ENCODE data around the gene NUP188.
"Not testable (repeated sequence)": the region's sequence is repeated elsewhere in the genome, so short reads cannot be mapped to it uniquely, and the experiment has no call there.

Gene NUP188

GRCh38 chr9:128940946-128941755, 6.3 kb upstream of the NUP188 start:
- no peak for DNase-seq (ENCODE audit: low read depth in 2 of 2)

- no peak for DNase-seq (ENCODE audit: low read depth in 2 of 2)
Observed at GRCh38 chr9:128943832-128944620, 3.5 kb upstream of the NUP188 start.

- not testable (repeated sequence) for DNase-seq (ENCODE audit: low read depth in 2 of 2)
Observed at GRCh38 chr9:128944966-128945365, 2.5 kb upstream of the NUP188 start.

- no peak for DNase-seq (ENCODE audit: low read depth in 2 of 2)
Observed at GRCh38 chr9:128945798-128946501, 1.5 kb upstream of the NUP188 start.

GRCh38 chr9:128946571-128947276, 775 bp upstream of the NUP188 start:
- DNase-seq (ENCODE audit: low read depth in 2 of 2): no peak

- no peak for DNase-seq (ENCODE audit: low read depth in 2 of 2)
Observed at GRCh38 chr9:128947277-128947526, 297 bp upstream of the NUP188 start.

- DNase-seq (ENCODE audit: low read depth in 2 of 2): not testable (repeated sequence)
Observed at GRCh38 chr9:128961403-128961802, 13.9 kb downstream of the NUP188 start.

GRCh38 chr9:128969491-128969890, 22.0 kb downstream of the NUP188 start:
- DNase-seq (ENCODE audit: low read depth in 2 of 2): no peak

- DNase-seq (ENCODE audit: low read depth in 2 of 2): no peak
Observed at GRCh38 chr9:128972956-128973355, 25.5 kb downstream of the NUP188 start.

- no peak for DNase-seq (ENCODE audit: low read depth in 2 of 2)
Observed at GRCh38 chr9:128979111-128979510, 31.6 kb downstream of the NUP188 start.

GRCh38 chr9:128983536-128983935, 36.0 kb downstream of the NUP188 start:
- no peak for DNase-seq (ENCODE audit: low read depth in 2 of 2)

GRCh38 chr9:128986671-128987070, 39.2 kb downstream of the NUP188 start:
- no peak for DNase-seq (ENCODE audit: low read depth in 2 of 2)

GRCh38 chr9:128987805-128988204, 40.3 kb downstream of the NUP188 start:
- DNase-seq (ENCODE audit: low read depth in 2 of 2): no peak

- no peak for DNase-seq (ENCODE audit: low read depth in 2 of 2)
Observed at GRCh38 chr9:128992995-128993394, 45.5 kb downstream of the NUP188 start.

- DNase-seq (ENCODE audit: low read depth in 2 of 2): no peak
Observed at GRCh38 chr9:128995791-128996190, 48.3 kb downstream of the NUP188 start.

- DNase-seq (ENCODE audit: low read depth in 2 of 2): no peak
Observed at GRCh38 chr9:128998462-128998861, 51.0 kb downstream of the NUP188 start.

GRCh38 chr9:128999581-129000206, 52.2 kb downstream of the NUP188 start:
- no peak for DNase-seq (ENCODE audit: low read depth in 2 of 2)

- no peak for DNase-seq (ENCODE audit: low read depth in 2 of 2)
Observed at GRCh38 chr9:129001504-129002325, 54.2 kb downstream of the NUP188 start.

GRCh38 chr9:129002992-129003391, 55.5 kb downstream of the NUP188 start:
- DNase-seq (ENCODE audit: low read depth in 2 of 2): no peak

GRCh38 chr9:129004173-129004572, 56.7 kb downstream of the NUP188 start:
- not testable (repeated sequence) for DNase-seq (ENCODE audit: low read depth in 2 of 2)
